ENCODE data around the gene SSC5D. TPM values are rescaled to one million over a fixed set of nuclear protein-coding genes. Genes with fewer than 3 reads are reported as not detected.

Gene SSC5D
- total RNA-seq, 2 experiments from 2014 or later: 0.33 TPM; not detected in 1

DNA sequence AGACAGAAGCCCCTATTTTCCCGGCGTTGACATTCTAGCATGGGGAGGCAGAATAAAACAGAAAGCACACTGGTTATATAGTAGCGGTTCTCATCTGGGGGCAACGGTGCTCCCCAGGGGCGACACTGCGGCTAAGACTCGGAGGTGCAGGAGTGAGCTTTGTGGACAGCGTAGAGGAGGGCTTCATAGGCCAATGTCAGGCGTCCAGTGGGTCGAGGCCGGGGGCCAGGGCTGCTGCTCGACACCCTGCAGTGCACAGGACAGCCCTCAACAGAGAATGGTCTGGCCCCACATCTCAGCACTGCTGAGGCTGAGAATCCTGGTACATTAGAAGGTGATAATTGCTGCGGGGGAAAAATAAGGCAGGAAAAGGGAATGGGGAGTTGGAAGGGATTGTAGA is 10.3 kb upstream of the SSC5D start:
- intact Hi-C loops (cut with micrococcal nuclease): loop anchor here (2.0 to 5.0 kb wide), 5 partner anchors 17 to 1611 kb away; partner anchors contain the start of genes ISOC2, MYADM, PPP6R1 and ZNF787
- peak overlapping the region; percentile 55 for H3K4me3 Mint-ChIP-seq
- no peaks in the 10 kb centered on the region for H3K27me3 Mint-ChIP-seq
- H3K36me3 Mint-ChIP-seq: peaks cover 2% of the 10 kb centered on the region
- no peaks in the 10 kb centered on the region for H3K9me3 Mint-ChIP-seq
- no peak overlapping the region for H3K27ac Mint-ChIP-seq
- ChIA-PET CTCF (interaction anchor here (1.5 to 3.7 kb wide), 5 partner anchors 11 to 154 kb away, joined by 3 to 48 read pairs (median 11); no protein-coding TSS in a partner anchor), POLR2A (interaction anchor here (1.2 kb wide), 1 partner anchor 18 kb away, joined by 3 read pairs; no protein-coding TSS in a partner anchor)
- DNase-seq: no peak
- H3K4me1 Mint-ChIP-seq (ENCODE audit: low read depth): peaks cover 19% of the 10 kb centered on the region

DNA sequence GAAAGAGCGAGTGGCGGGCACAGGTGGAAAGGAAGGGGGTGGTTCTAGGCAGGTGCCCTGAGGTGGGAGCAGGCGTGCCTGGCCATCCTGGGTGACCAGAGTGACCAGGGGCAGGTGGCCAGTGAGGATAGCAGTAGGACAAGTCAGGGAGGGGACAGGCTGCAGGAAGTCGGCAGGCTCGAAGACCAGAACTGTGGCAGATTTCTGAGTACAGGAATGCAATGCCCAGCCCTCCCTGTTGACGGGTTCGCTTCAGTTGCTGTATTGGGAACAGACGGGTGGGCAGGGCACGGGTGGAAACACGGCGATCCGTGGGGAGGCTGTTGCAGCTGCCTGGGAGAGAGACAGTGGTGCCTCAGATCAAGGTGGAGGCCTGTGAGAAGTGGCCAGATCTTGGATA is 9.9 kb upstream of the SSC5D start:
- no peaks in the 10 kb centered on the region for H3K27me3 Mint-ChIP-seq
- ChIA-PET CTCF (interaction anchor here (2.4 to 3.5 kb wide), 2 partner anchors 11 to 26 kb away, joined by 11 to 21 read pairs; no protein-coding TSS in a partner anchor), POLR2A (no interaction called here)
- H3K4me3 Mint-ChIP-seq: peak overlapping the region; percentile 55
- no peak overlapping the region for H3K27ac Mint-ChIP-seq
- DNase-seq: no peak
- peaks cover 19% of the 10 kb centered on the region for H3K4me1 Mint-ChIP-seq (ENCODE audit: low read depth)
- peaks cover 2% of the 10 kb centered on the region for H3K36me3 Mint-ChIP-seq
- H3K9me3 Mint-ChIP-seq: no peaks in the 10 kb centered on the region
- intact Hi-C loops (cut with micrococcal nuclease): loop anchor here (5.0 kb wide), 1 partner anchor 129 kb away; the partner anchor contains the start of gene ZNF865

DNA sequence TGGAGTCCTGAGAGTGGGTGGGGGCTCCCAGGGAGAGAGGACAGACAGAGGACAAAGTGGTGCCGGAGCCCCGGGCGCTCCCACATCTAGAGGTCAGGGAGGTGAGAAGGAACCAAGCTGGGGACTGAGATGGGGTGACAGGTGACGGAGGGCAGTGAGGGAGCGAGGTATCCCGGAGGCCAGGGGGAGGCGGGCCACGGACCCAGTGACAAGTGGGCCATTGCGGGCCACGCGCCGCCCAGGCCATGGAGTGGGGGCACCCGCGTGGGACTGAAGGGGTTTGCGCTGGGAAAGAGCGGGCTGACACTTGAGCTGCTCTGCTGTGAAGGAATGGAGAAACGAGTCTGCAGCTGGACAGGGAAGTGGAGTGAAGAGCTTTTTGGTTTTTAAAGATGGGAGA is 9.2 kb upstream of the SSC5D start:
- Mint-ChIP-seq H3K36me3 (peaks cover 2% of the 10 kb centered on the region), H3K4me3 (no peak overlapping the region), H3K27ac (no peak overlapping the region), H3K9me3 (no peaks in the 10 kb centered on the region), H3K4me1 (ENCODE audit: low read depth) (peaks cover 19% of the 10 kb centered on the region), H3K27me3 (no peaks in the 10 kb centered on the region)
- DNase-seq: no peak
- ChIA-PET POLR2A (no interaction called here), CTCF (interaction anchor here (2.4 to 3.5 kb wide), 2 partner anchors 12 to 25 kb away, joined by 11 to 21 read pairs; no protein-coding TSS in a partner anchor)
- intact Hi-C loops (cut with micrococcal nuclease): loop anchor here (5.0 kb wide), 1 partner anchor 128 kb away; the partner anchor contains the start of gene ZNF865

DNA sequence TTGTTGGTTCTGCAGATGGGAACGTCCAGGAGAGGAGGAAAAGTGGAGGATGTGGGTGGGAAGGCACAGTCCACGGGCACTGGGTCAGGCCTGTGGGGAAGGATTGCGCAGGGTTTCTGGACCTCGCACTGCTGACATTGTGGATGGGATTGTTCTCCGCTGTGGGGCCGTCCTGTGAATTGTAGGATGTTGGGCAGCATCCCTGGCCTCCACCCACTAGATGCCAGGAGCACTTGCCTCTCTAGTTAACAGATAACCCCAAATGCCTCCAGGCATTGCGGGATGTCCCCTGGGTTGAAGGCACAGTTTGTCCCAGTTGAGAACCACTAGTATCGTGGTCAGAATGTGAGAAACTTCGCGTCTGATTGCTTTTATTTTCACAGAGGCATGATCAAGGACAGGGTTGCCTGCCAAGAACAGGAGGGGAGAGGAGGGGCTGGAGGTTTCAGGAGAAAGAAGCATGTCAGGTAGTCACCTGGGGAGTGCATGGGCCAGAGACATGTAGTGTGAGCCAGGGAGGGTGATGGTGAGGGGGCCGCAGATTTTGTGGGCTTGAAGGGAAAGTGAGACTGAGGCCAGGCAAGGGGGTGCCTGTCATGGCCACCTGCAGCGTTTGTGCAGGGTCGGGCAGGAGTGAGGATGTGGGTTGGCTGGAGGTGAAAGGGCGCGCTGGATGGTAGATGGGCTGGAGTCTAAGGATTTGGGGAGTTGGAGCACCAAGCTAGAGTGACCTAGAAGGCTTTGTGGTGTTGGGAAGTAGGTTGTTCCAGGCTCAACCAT is 8.6 kb upstream of the SSC5D start:
- DNase-seq: no peak
- intact Hi-C loops (cut with micrococcal nuclease): loop anchor here (5.0 kb wide), 1 partner anchor 128 kb away; the partner anchor contains the start of gene ZNF865
- no peaks in the 10 kb centered on the region for H3K9me3 Mint-ChIP-seq
- no peak overlapping the region for H3K27ac Mint-ChIP-seq
- CTCF ChIA-PET: interaction anchor here (2.4 kb wide), 1 partner anchor 12 kb away, joined by 11 read pairs; no protein-coding TSS in a partner anchor
- H3K27me3 Mint-ChIP-seq: no peaks in the 10 kb centered on the region
- H3K4me3 Mint-ChIP-seq: no peak overlapping the region
- POLR2A ChIA-PET: no interaction called here
- H3K36me3 Mint-ChIP-seq: peaks cover 2% of the 10 kb centered on the region
- H3K4me1 Mint-ChIP-seq (ENCODE audit: low read depth): peaks cover 19% of the 10 kb centered on the region

DNA sequence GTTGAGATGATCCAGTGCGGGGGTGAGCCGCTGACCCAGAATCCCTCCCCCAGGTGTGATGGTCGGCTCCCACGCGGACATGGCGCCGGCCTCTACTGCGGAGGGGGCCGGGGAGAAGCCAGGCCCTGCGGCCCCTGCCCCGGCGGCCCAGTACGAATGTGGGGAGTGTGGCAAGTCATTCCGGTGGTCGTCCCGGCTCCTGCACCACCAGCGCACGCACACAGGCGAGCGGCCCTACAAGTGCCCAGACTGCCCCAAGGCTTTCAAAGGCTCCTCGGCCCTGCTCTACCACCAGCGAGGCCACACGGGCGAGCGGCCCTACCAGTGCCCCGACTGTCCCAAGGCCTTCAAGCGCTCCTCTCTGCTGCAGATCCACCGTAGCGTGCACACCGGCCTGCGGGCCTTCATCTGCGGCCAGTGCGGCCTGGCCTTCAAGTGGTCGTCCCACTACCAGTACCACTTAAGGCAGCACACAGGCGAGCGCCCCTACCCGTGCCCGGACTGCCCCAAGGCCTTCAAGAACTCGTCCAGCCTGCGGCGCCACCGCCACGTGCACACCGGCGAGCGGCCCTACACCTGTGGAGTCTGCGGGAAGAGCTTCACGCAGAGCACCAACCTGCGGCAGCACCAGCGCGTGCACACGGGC is 7.0 kb upstream of the SSC5D start:
- Mint-ChIP-seq H3K36me3 (peaks cover 2% of the 10 kb centered on the region), H3K9me3 (no peaks in the 10 kb centered on the region), H3K27me3 (no peaks in the 10 kb centered on the region), H3K4me3 (no peak overlapping the region), H3K27ac (no peak overlapping the region), H3K4me1 (ENCODE audit: low read depth) (peaks cover 23% of the 10 kb centered on the region)
- DNase-seq: no peak
- POLR2A ChIA-PET: no interaction called here
- CTCF ChIA-PET: no interaction called here
- intact Hi-C loops (cut with micrococcal nuclease): no loop called here

DNA sequence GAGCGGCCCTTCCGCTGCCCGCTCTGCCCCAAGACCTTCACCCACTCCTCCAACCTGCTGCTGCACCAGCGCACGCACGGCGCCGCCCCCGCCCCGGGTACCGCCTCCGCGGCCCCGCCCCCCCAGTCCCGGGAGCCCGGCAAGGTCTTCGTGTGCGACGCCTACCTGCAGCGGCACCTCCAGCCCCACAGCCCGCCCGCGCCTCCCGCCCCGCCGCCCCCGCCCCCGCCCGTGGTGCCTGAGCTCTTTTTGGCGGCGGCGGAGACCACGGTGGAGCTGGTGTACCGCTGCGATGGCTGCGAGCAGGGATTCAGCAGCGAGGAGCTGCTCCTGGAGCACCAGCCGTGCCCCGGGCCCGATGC is 6.5 kb upstream of the SSC5D start:
- intact Hi-C loops (cut with micrococcal nuclease): no loop called here
- ChIA-PET CTCF (no interaction called here), POLR2A (no interaction called here)
- DNase-seq: no peak
- H3K9me3 Mint-ChIP-seq: no peaks in the 10 kb centered on the region
- no peak overlapping the region for H3K27ac Mint-ChIP-seq
- H3K4me3 Mint-ChIP-seq: no peak overlapping the region
- peaks cover 23% of the 10 kb centered on the region for H3K4me1 Mint-ChIP-seq (ENCODE audit: low read depth)
- no peaks in the 10 kb centered on the region for H3K27me3 Mint-ChIP-seq
- peaks cover 2% of the 10 kb centered on the region for H3K36me3 Mint-ChIP-seq

DNA sequence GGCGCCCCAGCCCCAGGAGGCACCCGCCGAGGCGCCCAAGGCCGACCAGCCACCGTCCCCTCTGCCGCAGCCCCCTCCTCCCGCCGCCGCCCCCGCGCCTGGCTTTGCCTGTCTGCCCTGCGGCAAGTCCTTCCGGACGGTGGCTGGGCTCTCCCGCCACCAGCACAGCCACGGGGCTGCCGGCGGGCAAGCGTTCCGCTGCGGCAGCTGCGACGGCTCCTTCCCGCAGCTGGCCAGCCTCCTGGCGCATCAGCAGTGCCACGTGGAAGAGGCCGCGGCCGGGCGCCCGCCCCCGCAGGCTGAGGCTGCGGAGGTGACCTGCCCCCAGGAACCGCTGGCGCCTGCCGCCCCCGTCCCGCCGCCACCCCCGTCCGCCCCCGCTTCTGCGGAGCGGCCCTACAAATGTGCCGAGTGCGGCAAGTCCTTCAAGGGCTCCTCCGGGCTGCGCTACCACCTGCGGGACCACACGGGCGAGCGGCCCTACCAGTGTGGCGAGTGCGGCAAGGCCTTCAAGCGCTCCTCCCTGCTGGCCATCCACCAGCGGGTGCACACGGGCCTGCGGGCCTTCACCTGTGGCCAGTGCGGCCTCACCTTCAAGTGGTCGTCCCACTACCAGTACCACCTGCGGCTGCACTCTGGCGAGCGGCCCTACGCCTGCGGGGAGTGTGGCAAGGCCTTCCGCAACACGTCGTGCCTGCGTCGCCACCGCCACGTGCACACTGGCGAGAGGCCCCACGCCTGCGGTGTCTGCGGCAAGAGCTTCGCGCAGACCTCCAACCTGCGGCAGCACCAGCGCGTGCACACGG is 5.9 kb upstream of the SSC5D start:
- Mint-ChIP-seq H3K27ac (no peak overlapping the region), H3K4me3 (no peak overlapping the region), H3K27me3 (no peaks in the 10 kb centered on the region), H3K9me3 (no peaks in the 10 kb centered on the region), H3K4me1 (ENCODE audit: low read depth) (peaks cover 25% of the 10 kb centered on the region), H3K36me3 (peaks cover 2% of the 10 kb centered on the region)
- intact Hi-C loops (cut with micrococcal nuclease): no loop called here
- no peak for DNase-seq
- ChIA-PET POLR2A (no interaction called here), CTCF (interaction anchor here (3.3 kb wide), 1 partner anchor 22 kb away, joined by 26 read pairs; no protein-coding TSS in a partner anchor)

DNA sequence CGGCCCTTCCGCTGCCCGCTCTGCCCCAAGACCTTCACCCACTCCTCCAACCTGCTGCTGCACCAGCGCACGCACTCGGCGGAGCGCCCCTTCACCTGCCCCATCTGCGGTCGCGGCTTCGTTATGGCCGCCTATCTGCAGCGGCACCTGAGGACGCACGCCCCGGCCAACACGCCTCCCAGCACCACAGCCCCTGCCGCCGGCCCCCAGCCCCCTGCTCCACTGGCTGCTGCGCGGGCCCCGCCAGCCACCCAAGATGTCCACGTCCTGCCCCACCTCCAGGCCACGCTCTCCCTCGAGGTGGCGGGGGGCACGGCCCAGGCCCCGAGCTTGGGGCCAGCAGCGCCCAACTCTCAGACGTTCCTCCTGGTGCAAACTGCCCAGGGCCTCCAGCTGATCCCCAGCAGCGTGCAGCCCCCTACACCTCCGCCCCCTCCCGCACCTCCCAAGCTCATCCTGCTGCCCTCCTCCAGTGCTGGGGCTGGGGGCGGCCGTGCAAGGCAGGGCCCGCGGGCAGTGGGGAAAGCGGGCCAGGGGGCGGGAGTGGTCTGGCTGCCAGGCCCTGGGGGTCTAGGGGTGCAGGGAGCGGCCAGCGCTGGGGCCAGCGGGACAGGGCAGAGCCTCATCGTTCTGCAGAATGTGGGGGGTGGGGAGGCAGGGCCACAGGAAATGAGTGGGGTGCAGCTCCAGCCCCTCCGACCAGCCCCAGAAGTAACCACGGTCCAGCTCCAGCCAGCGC is 5.1 kb upstream of the SSC5D start:
- ChIA-PET CTCF (interaction anchor here (3.3 kb wide), 1 partner anchor 21 kb away, joined by 26 read pairs; no protein-coding TSS in a partner anchor), POLR2A (no interaction called here)
- H3K36me3 Mint-ChIP-seq: peaks cover 2% of the 10 kb centered on the region
- H3K27me3 Mint-ChIP-seq: no peaks in the 10 kb centered on the region
- no peak for DNase-seq
- intact Hi-C loops (cut with micrococcal nuclease): no loop called here
- peaks cover 25% of the 10 kb centered on the region for H3K4me1 Mint-ChIP-seq (ENCODE audit: low read depth)
- no peak overlapping the region for H3K27ac Mint-ChIP-seq
- no peaks in the 10 kb centered on the region for H3K9me3 Mint-ChIP-seq
- no peak overlapping the region for H3K4me3 Mint-ChIP-seq

DNA sequence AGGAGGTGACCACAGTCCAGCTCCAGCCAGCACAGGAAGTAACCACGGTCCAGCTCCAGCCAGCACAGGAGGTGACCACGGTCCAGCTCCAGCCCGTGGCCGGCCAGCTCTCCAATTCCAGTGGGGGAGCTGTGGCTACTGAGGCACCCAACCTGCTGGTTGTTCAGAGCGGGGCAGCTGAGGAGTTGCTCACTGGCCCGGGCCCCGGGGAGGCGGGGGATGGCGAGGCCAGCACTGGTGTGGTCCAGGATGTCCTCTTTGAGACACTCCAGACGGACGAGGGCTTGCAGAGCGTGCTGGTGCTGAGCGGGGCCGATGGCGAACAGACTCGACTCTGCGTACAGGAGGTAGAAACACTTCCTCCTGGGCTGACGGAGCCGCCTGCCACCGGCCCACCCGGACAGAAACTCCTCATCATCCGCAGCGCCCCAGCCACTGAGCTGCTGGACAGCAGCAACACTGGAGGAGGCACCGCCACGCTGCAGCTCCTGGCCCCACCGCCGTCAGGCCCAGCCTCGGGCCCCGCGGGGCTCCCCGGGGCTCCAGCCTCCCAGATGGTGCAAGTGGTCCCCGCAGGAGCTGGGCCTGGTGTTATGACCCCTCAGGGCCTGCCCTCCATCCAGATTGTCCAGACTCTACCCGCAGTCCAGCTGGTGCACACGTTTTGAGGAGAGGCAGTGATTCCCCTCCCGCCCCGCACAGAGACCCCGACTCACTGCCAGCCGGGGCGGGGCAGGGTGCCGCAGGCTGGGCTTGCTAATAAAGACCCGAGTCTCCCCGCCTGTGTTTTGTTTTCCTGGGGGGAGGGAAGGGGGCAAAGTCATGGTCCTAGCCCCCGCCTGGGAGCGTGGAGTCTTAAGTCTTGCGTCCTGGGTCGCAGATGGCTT is 4.3 kb upstream of the SSC5D start:
- no peaks in the 10 kb centered on the region for H3K9me3 Mint-ChIP-seq
- H3K4me1 Mint-ChIP-seq (ENCODE audit: low read depth): peaks cover 20% of the 10 kb centered on the region
- no peak for DNase-seq
- CTCF ChIA-PET: interaction anchor here (1.7 to 3.3 kb wide), 2 partner anchors 16 to 20 kb away, joined by 9 to 26 read pairs; no protein-coding TSS in a partner anchor
- intact Hi-C loops (cut with micrococcal nuclease): no loop called here
- POLR2A ChIA-PET: interaction anchor here (3.4 kb wide), 1 partner anchor 7 kb away, joined by 23 read pairs; the partner anchor contains the start of gene ZNF628
- H3K4me3 Mint-ChIP-seq: peak overlapping the region; percentile 60
- H3K27ac Mint-ChIP-seq: no peak overlapping the region
- H3K27me3 Mint-ChIP-seq: no peaks in the 10 kb centered on the region
- peaks cover 2% of the 10 kb centered on the region for H3K36me3 Mint-ChIP-seq

DNA sequence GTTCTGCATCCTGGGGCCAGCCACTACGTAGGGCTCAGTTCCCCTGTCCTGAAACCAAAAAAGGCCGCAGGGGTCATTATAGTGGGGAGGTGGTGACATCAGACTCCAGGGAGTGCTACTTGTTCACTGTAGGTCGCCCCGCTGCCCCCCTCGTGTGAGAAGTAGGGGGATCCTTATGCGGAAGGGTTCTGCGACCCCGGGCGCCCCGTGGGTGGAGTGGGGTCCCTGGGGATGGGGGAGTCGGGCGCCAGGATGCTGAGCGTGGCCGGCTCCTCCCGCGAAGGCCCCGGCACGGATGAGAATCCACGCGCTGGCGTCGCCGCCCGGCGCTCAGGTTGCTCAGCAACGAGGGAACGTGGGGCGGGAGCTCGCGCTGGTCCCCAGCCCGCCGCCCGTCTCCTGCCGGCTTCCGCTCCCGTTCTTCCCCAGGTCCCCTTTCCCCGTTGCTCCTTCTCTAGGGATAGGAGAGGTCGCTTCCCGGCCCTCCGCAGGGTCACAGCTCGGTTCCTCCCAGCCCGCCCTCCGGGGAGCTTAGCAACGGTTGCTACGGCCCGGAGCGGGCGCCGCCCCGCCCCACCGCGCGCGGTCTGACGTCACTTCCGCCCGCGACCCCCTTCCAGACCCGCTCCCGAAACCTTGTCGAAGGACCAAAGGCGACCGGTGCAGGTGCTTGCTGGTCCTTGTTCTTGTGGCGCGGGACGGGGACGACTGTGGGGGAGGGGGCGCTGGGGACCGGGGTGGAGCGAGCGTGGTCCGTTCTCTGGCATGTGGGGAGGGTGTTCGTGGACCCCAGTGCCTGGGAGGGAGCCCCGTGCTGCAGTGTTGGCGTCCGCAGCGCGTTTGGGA is 3.4 kb upstream of the SSC5D start, which contains the start of gene NAT14:
NAT14 (plus strand) TSS at position 596 of the 846 bp plus-strand sequence. CDS start 521 bp downstream, outside the sequence.
- ChIA-PET POLR2A (interaction anchor here (0.9 to 3.4 kb wide), 2 partner anchors 8 to 151 kb away, joined by 3 to 23 read pairs; partner anchors contain the start of gene ZNF628), CTCF (interaction anchor here (0.6 to 3.3 kb wide), 3 partner anchors 17 to 344 kb away, joined by 3 to 26 read pairs (median 9); no protein-coding TSS in a partner anchor)
- Mint-ChIP-seq H3K27ac (no peak within 1 kb of the TSS), H3K27me3 (no peaks in the 10 kb centered on the region), H3K36me3 (peaks cover 2% of the 10 kb centered on the region), H3K4me1 (ENCODE audit: low read depth) (peaks cover 17% of the 10 kb centered on the region), H3K4me3 (peak within 1 kb of the TSS; percentile 71), H3K9me3 (no peaks in the 10 kb centered on the region)
- peak; percentile 67 for DNase-seq
- intact Hi-C loops (cut with micrococcal nuclease): no loop called here
